DOHH2 (cell line): ENCODE data around the gene VAPA.
"Not testable (repeated sequence)": the region's sequence is repeated elsewhere in the genome, so short reads cannot be mapped to it uniquely, and the experiment has no call there.

Source experiments
- H3F3A ChIP-seq: fragments of 200-600 bp; sonication (generic), shearing (Covaris generic); 2 replicates; pipeline ENCODE4 v1.6.0; 2016; ENCODE audit warnings: antibody characterized with exemption, mild to moderate bottlenecking; ENCODE audit not compliant: control insufficient read depth, insufficient read depth
- H3K27ac ChIP-seq: fragments of 200-600 bp; sonication (generic); 2 replicates; pipeline ENCODE4 v1.5.1; 2014; ENCODE audit warnings: low read depth, mild to moderate bottlenecking, low read length, moderate library complexity
- H3K27me3 ChIP-seq: fragments of 200-600 bp; sonication (generic); 2 replicates; pipeline ENCODE4 v1.6.1; 2014; ENCODE audit warnings: mild to moderate bottlenecking, low read length, mixed read lengths; ENCODE audit not compliant: control insufficient read depth
- H3K36me3 ChIP-seq: fragments of 200-600 bp; sonication (generic); 2 replicates; pipeline ENCODE4 v1.6.1; 2014; ENCODE audit warnings: mild to moderate bottlenecking, low read length, moderate library complexity, mixed read lengths; ENCODE audit not compliant: control insufficient read depth
- H3K4me1 ChIP-seq: fragments of 200-600 bp; sonication (generic); 2 replicates; pipeline ENCODE4 v1.6.1; 2014; ENCODE audit warnings: mild to moderate bottlenecking, low read length, mixed read lengths; ENCODE audit not compliant: control insufficient read depth
- H3K4me2 ChIP-seq: fragments of 200-600 bp; sonication (generic); 2 replicates; pipeline ENCODE4 v1.6.0; 2014; ENCODE audit warnings: mild to moderate bottlenecking, low read length, moderate library complexity
- H3K4me3 ChIP-seq: fragments of 200-600 bp; sonication (generic); 2 replicates; pipeline ENCODE4 v1.5.1; 2014; ENCODE audit warnings: mild to moderate bottlenecking, low read length, mixed read lengths
- H3K79me2 ChIP-seq: fragments of 200-600 bp; sonication (generic); 2 replicates; pipeline ENCODE4 v1.6.1; 2014; ENCODE audit warnings: mild to moderate bottlenecking, low read length, mixed read lengths; ENCODE audit not compliant: control insufficient read depth
- H3K9me2 ChIP-seq: fragments of 200-600 bp; sonication (generic); replicated peaks from 2 replicates; pipeline ENCODE4 v1.6.1; 2014; ENCODE audit warnings: mild to moderate bottlenecking, low read length, mixed read lengths; ENCODE audit not compliant: control insufficient read depth
- H3K9me3 ChIP-seq: fragments of 200-600 bp; sonication (generic); 2 replicates; pipeline ENCODE4 v1.6.1; 2014; ENCODE audit warnings: antibody characterized with exemption, low read length, mixed read lengths; ENCODE audit not compliant: control insufficient read depth, insufficient read depth
- H4K20me1 ChIP-seq: fragments of 200-600 bp; sonication (generic); 2 replicates; pipeline ENCODE4 v1.6.0; 2014; ENCODE audit warnings: low read depth, mild to moderate bottlenecking, antibody characterized with exemption, low read length, moderate library complexity; ENCODE audit not compliant: control insufficient read depth, insufficient read depth
- CTCF ChIP-seq: fragments of 200-600 bp; sonication (generic); IDR thresholded peaks from one replicate; pipeline ENCODE4 v1.5.1; 2014; ENCODE audit warnings: antibody characterized with exemption, mild to moderate bottlenecking, low read depth, low read length; ENCODE audit not compliant: poor library complexity, severe bottlenecking
- EZH2phosphoT487 ChIP-seq: fragments of 200-600 bp; sonication (generic); IDR thresholded peaks from 2 replicates; pipeline ENCODE4 v1.6.1; 2017; ENCODE audit warnings: borderline replicate concordance, mild to moderate bottlenecking, antibody characterized with exemption, low read length, moderate library complexity, mixed read lengths

The VAPA gene

DNA sequence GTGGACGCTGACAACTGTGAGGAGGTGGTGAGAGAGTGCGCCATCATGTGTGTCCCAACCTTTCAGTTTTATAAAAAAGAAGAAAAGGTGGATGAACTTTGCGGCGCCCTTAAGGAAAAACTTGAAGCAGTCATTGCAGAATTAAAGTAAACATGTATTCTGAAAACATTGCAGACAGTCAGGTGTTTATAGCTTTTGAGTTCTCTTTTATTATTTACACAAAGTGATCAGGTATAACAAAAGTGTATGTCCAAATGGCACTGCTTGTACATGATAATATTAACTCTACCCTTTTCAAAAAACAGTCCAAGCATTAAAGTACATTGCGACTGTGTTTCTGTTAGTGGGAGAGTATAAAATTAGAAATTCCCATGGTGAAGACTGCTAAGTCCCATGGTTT is 25.8 kb upstream of the VAPA start:
- H3K4me2 ChIP-seq = no peak overlapping the region
- H3K79me2 ChIP-seq = no peaks in the 10 kb centered on the region
- H3K9me3 ChIP-seq = no peaks in the 10 kb centered on the region
- TF ChIP-seq EZH2phosphoT487 (no peak), CTCF (no peak)
- H4K20me1 ChIP-seq = no peaks in the 10 kb centered on the region
- no peaks in the 10 kb centered on the region for H3K9me2 ChIP-seq
- H3K27ac ChIP-seq = no peak overlapping the region
- no peaks in the 10 kb centered on the region for H3F3A ChIP-seq
- H3K4me3 ChIP-seq = no peak overlapping the region
- 0 out of 2 replicates have a peak, but pooled peaks cover 3% of the 10 kb centered on the region for H3K27me3 ChIP-seq
- no peaks in the 10 kb centered on the region for H3K36me3 ChIP-seq
- no peaks in the 10 kb centered on the region for H3K4me1 ChIP-seq

DNA sequence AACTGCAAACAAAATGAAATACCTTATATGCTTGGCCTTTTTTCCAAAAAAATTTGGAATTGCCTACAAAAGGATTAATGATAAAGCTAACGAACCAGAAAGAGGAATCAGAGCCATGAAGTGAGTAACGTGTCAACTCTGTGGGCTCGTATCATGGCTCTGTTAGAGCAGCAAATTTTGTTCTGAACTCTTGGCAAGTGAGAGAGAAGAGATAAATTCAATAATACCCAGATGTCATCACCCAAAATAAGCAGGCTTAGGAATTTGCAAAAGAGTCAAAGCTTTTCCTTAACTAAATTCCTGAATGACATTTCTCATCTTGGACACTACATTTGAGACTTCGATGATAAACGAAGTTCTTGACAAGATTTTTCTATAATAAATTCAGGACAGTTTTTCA is 23.6 kb upstream of the VAPA start:
- H3F3A ChIP-seq = no peaks in the 10 kb centered on the region
- H3K4me2 ChIP-seq = no peak overlapping the region
- H3K27ac ChIP-seq = no peak overlapping the region
- no peaks in the 10 kb centered on the region for H3K9me2 ChIP-seq
- H3K4me1 ChIP-seq = no peaks in the 10 kb centered on the region
- H3K9me3 ChIP-seq = no peaks in the 10 kb centered on the region
- no peaks in the 10 kb centered on the region for H3K36me3 ChIP-seq
- no peaks in the 10 kb centered on the region for H4K20me1 ChIP-seq
- H3K27me3 ChIP-seq = 0 out of 2 replicates have a peak, but pooled peaks cover 3% of the 10 kb centered on the region
- H3K79me2 ChIP-seq = no peaks in the 10 kb centered on the region
- H3K4me3 ChIP-seq = no peak overlapping the region
- TF ChIP-seq CTCF = no peak
- no peak for TF ChIP-seq EZH2phosphoT487

DNA sequence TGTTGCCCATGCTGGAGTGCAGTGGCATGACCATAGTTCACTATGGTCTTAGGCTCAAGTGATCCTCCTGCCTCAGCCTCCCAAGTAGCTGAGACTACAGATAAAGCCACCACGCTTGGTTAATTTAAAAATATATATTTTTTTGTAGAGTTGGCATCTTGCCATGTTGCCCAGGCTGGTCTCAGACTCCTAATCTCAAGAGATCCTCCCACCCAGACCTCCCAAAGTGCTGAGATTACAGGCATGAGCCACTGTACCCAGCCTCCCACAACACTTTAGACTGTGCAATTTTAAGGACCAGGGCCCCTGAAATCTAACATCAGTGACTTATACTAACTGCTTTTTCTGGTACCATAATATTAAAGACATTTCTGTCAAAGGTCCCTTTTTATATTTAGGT is 22.9 kb upstream of the VAPA start:
- Histone ChIP-seq H3K9me2 (no peaks in the 10 kb centered on the region), H3K4me1 (no peaks in the 10 kb centered on the region), H3K27ac (no peak overlapping the region), H4K20me1 (no peaks in the 10 kb centered on the region), H3K4me3 (no peak overlapping the region), H3K4me2 (no peak overlapping the region), H3K36me3 (no peaks in the 10 kb centered on the region), H3F3A (no peaks in the 10 kb centered on the region), H3K27me3 (0 out of 2 replicates have a peak, but pooled peaks cover 3% of the 10 kb centered on the region), H3K79me2 (no peaks in the 10 kb centered on the region), H3K9me3 (no peaks in the 10 kb centered on the region)
- TF ChIP-seq EZH2phosphoT487 (no peak), CTCF (no peak)

- not testable (repeated sequence) for H3F3A ChIP-seq, H3K79me2 ChIP-seq, H3K9me2 ChIP-seq, H3K27ac ChIP-seq, H4K20me1 ChIP-seq, H3K27me3 ChIP-seq, H3K4me1 ChIP-seq, H3K9me3 ChIP-seq, H3K4me2 ChIP-seq, H3K36me3 ChIP-seq, H3K4me3 ChIP-seq
Observed at GRCh38 chr18:9891515-9891914, 22.3 kb upstream of the VAPA start.
